ENCODE results near the gene FHIP2A.

DNA sequence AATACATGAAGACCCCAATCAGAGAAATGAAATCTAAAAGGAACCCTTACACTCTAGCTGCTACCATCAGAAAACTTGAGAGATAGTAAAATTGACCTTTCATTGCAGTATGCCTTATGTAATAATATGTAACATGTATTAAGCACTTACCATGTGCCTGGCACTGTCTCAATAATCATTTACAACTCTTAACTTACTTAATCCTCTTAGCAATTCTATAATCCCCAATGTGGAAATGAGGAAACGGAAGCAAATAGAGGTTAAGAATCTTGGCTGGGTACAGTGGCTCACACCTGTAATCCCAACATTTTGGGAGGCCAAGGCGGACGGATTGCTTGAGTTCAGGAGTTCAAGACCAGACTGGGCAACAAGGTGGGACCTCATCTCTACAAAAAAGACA, 29.8 kb upstream of the FHIP2A start:
- no peak for TF ChIP-seq POLR2A (IDR thresholded peaks at IDR 0.05; ENCODE audit: low read depth, low read length)
- TF ChIP-seq RAD21 (IDR thresholded peaks at IDR 0.05; ENCODE audit: low read length), result no peak
- TF ChIP-seq, protein P1, sequence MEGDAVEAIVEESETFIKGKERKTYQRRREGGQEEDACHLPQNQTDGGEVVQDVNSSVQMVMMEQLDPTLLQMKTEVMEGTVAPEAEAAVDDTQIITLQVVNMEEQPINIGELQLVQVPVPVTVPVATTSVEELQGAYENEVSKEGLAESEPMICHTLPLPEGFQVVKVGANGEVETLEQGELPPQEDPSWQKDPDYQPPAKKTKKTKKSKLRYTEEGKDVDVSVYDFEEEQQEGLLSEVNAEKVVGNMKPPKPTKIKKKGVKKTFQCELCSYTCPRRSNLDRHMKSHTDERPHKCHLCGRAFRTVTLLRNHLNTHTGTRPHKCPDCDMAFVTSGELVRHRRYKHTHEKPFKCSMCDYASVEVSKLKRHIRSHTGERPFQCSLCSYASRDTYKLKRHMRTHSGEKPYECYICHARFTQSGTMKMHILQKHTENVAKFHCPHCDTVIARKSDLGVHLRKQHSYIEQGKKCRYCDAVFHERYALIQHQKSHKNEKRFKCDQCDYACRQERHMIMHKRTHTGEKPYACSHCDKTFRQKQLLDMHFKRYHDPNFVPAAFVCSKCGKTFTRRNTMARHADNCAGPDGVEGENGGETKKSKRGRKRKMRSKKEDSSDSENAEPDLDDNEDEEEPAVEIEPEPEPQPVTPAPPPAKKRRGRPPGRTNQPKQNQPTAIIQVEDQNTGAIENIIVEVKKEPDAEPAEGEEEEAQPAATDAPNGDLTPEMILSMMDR (conservative IDR thresholded peaks at IDR 0.05; ENCODE audit: low read depth, low read length), result no peak
- TF ChIP-seq, protein P2, sequence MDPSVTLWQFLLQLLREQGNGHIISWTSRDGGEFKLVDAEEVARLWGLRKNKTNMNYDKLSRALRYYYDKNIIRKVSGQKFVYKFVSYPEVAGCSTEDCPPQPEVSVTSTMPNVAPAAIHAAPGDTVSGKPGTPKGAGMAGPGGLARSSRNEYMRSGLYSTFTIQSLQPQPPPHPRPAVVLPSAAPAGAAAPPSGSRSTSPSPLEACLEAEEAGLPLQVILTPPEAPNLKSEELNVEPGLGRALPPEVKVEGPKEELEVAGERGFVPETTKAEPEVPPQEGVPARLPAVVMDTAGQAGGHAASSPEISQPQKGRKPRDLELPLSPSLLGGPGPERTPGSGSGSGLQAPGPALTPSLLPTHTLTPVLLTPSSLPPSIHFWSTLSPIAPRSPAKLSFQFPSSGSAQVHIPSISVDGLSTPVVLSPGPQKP (IDR thresholded peaks at IDR 0.05; ENCODE audit: borderline replicate concordance, low read depth, low read length), result no peak
- TF ChIP-seq NFE2L2 (IDR thresholded peaks at IDR 0.05; ENCODE audit: low read depth, low read length), result no peak
- no peak for TF ChIP-seq RFX5 (IDR thresholded peaks at IDR 0.05; ENCODE audit: low read depth, low read length)
- TF ChIP-seq CEBPB (IDR thresholded peaks at IDR 0.05; ENCODE audit: low read depth, low read length), result no peak
- TF ChIP-seq, protein P3, sequence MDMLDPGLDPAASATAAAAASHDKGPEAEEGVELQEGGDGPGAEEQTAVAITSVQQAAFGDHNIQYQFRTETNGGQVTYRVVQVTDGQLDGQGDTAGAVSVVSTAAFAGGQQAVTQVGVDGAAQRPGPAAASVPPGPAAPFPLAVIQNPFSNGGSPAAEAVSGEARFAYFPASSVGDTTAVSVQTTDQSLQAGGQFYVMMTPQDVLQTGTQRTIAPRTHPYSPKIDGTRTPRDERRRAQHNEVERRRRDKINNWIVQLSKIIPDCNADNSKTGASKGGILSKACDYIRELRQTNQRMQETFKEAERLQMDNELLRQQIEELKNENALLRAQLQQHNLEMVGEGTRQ (IDR thresholded peaks at IDR 0.05; ENCODE audit: low read depth, low read length), result no peak
- no peak for TF ChIP-seq RCOR1 (IDR thresholded peaks at IDR 0.05; ENCODE audit: insufficient replicate concordance, low read length)
- TF ChIP-seq SMC3 (IDR thresholded peaks at IDR 0.05; ENCODE audit: low read depth, low read length), result no peak
- TF ChIP-seq BHLHE40 (IDR thresholded peaks at IDR 0.05; ENCODE audit: low read depth, low read length), result no peak
- TF ChIP-seq MXI1 (IDR thresholded peaks at IDR 0.05; ENCODE audit: borderline replicate concordance, low read depth, low read length), result no peak
- no peak for TF ChIP-seq CHD1 (IDR thresholded peaks at IDR 0.05; ENCODE audit: low read depth, low read length)
- no peak for TF ChIP-seq MAZ (IDR thresholded peaks at IDR 0.05; ENCODE audit: borderline replicate concordance, low read depth, low read length)

Measured in IMR-90 (cell line).